Measurements from ENCODE around the gene AFF2.
"Not testable (repeated sequence)": the region's sequence is repeated elsewhere in the genome, so short reads cannot be mapped to it uniquely, and the experiment has no call there.

The AFF2 gene

GRCh38 chrX:148659481-148659880 lies 159.1 kb downstream of the AFF2 start:
- Mint-ChIP-seq H3K36me3 (ENCODE audit: low read depth) (no peaks in the 10 kb centered on the region), H3K4me3 (no peak overlapping the region), H3K4me1 (ENCODE audit: low read depth) (peaks cover 2% of the 10 kb centered on the region), H3K27me3 (no peaks in the 10 kb centered on the region), H3K27ac (no peak overlapping the region), H3K9me3 (peaks cover 4% of the 10 kb centered on the region)
- intact Hi-C loops (cut with micrococcal nuclease): no loop called here

- intact Hi-C loops (cut with micrococcal nuclease): no loop called here
- Mint-ChIP-seq H3K4me3 (no peak overlapping the region), H3K4me1 (ENCODE audit: low read depth) (no peaks in the 10 kb centered on the region), H3K36me3 (ENCODE audit: low read depth) (no peaks in the 10 kb centered on the region), H3K27me3 (no peaks in the 10 kb centered on the region), H3K9me3 (no peaks in the 10 kb centered on the region), H3K27ac (no peak overlapping the region)
Observed at GRCh38 chrX:148661035-148661434, 160.6 kb downstream of the AFF2 start.

GRCh38 chrX:148662014-148662413 lies 161.6 kb downstream of the AFF2 start:
- Mint-ChIP-seq H3K4me1 (ENCODE audit: low read depth) (no peaks in the 10 kb centered on the region), H3K9me3 (peaks cover under 1% of the 10 kb centered on the region), H3K27ac (no peak overlapping the region), H3K4me3 (no peak overlapping the region), H3K36me3 (ENCODE audit: low read depth) (no peaks in the 10 kb centered on the region), H3K27me3 (no peaks in the 10 kb centered on the region)
- intact Hi-C loops (cut with micrococcal nuclease): no loop called here

GRCh38 chrX:148664171-148664570 lies 163.8 kb downstream of the AFF2 start:
- intact Hi-C loops (cut with micrococcal nuclease): no loop called here
- H3K36me3 Mint-ChIP-seq (ENCODE audit: low read depth): peaks cover 5% of the 10 kb centered on the region
- no peak overlapping the region for H3K4me3 Mint-ChIP-seq
- H3K27ac Mint-ChIP-seq: no peak overlapping the region
- H3K4me1 Mint-ChIP-seq (ENCODE audit: low read depth): no peaks in the 10 kb centered on the region
- peaks cover 22% of the 10 kb centered on the region for H3K9me3 Mint-ChIP-seq
- H3K27me3 Mint-ChIP-seq: no peaks in the 10 kb centered on the region

- Mint-ChIP-seq H3K36me3 (ENCODE audit: low read depth) (peaks cover 5% of the 10 kb centered on the region), H3K4me3 (no peak overlapping the region), H3K27me3 (no peaks in the 10 kb centered on the region), H3K4me1 (ENCODE audit: low read depth) (no peaks in the 10 kb centered on the region), H3K9me3 (peaks cover 31% of the 10 kb centered on the region), H3K27ac (no peak overlapping the region)
- intact Hi-C loops (cut with micrococcal nuclease): no loop called here
Observed at GRCh38 chrX:148664995-148665394, 164.6 kb downstream of the AFF2 start.

GRCh38 chrX:148669175-148669574 lies 168.8 kb downstream of the AFF2 start:
- H3K27ac Mint-ChIP-seq; intact Hi-C loops (cut with micrococcal nuclease); H3K36me3 Mint-ChIP-seq (ENCODE audit: low read depth); H3K4me3 Mint-ChIP-seq; H3K27me3 Mint-ChIP-seq; H3K4me1 Mint-ChIP-seq (ENCODE audit: low read depth): not testable (repeated sequence)
- peaks cover 33% of the 10 kb centered on the region for H3K9me3 Mint-ChIP-seq

GRCh38 chrX:148670277-148670676 lies 169.9 kb downstream of the AFF2 start:
- peaks cover 5% of the 10 kb centered on the region for H3K36me3 Mint-ChIP-seq (ENCODE audit: low read depth)
- H3K4me3 Mint-ChIP-seq: no peak overlapping the region
- no peaks in the 10 kb centered on the region for H3K27me3 Mint-ChIP-seq
- no peaks in the 10 kb centered on the region for H3K4me1 Mint-ChIP-seq (ENCODE audit: low read depth)
- H3K27ac Mint-ChIP-seq: no peak overlapping the region
- intact Hi-C loops (cut with micrococcal nuclease): no loop called here
- peaks cover 33% of the 10 kb centered on the region for H3K9me3 Mint-ChIP-seq

- intact Hi-C loops (cut with micrococcal nuclease): no loop called here
- Mint-ChIP-seq H3K27me3 (no peaks in the 10 kb centered on the region), H3K4me3 (no peak overlapping the region), H3K36me3 (ENCODE audit: low read depth) (peaks cover under 1% of the 10 kb centered on the region), H3K27ac (no peak overlapping the region), H3K9me3 (peaks cover 27% of the 10 kb centered on the region), H3K4me1 (ENCODE audit: low read depth) (no peaks in the 10 kb centered on the region)
Observed at GRCh38 chrX:148672517-148672916, 172.1 kb downstream of the AFF2 start.

GRCh38 chrX:148681605-148682004 lies 181.2 kb downstream of the AFF2 start:
- no peaks in the 10 kb centered on the region for H3K27me3 Mint-ChIP-seq
- intact Hi-C loops (cut with micrococcal nuclease): no loop called here
- no peak overlapping the region for H3K27ac Mint-ChIP-seq
- no peaks in the 10 kb centered on the region for H3K4me1 Mint-ChIP-seq (ENCODE audit: low read depth)
- no peaks in the 10 kb centered on the region for H3K36me3 Mint-ChIP-seq (ENCODE audit: low read depth)
- no peaks in the 10 kb centered on the region for H3K9me3 Mint-ChIP-seq
- H3K4me3 Mint-ChIP-seq: no peak overlapping the region

GRCh38 chrX:148682206-148682605 lies 181.8 kb downstream of the AFF2 start:
- Mint-ChIP-seq H3K36me3 (ENCODE audit: low read depth) (no peaks in the 10 kb centered on the region), H3K4me1 (ENCODE audit: low read depth) (no peaks in the 10 kb centered on the region), H3K9me3 (no peaks in the 10 kb centered on the region), H3K4me3 (no peak overlapping the region), H3K27ac (no peak overlapping the region), H3K27me3 (no peaks in the 10 kb centered on the region)
- intact Hi-C loops (cut with micrococcal nuclease): no loop called here

GRCh38 chrX:148691456-148691855 lies 191.0 kb downstream of the AFF2 start:
- H3K36me3 Mint-ChIP-seq (ENCODE audit: low read depth): no peaks in the 10 kb centered on the region
- no peaks in the 10 kb centered on the region for H3K9me3 Mint-ChIP-seq
- no peak overlapping the region for H3K4me3 Mint-ChIP-seq
- intact Hi-C loops (cut with micrococcal nuclease): no loop called here
- H3K27ac Mint-ChIP-seq: no peak overlapping the region
- H3K4me1 Mint-ChIP-seq (ENCODE audit: low read depth): no peaks in the 10 kb centered on the region
- no peaks in the 10 kb centered on the region for H3K27me3 Mint-ChIP-seq

GRCh38 chrX:148695255-148695654 lies 194.8 kb downstream of the AFF2 start:
- intact Hi-C loops (cut with micrococcal nuclease): no loop called here
- Mint-ChIP-seq H3K9me3 (no peaks in the 10 kb centered on the region), H3K27ac (no peak overlapping the region), H3K4me3 (no peak overlapping the region), H3K27me3 (no peaks in the 10 kb centered on the region), H3K36me3 (ENCODE audit: low read depth) (no peaks in the 10 kb centered on the region), H3K4me1 (ENCODE audit: low read depth) (no peaks in the 10 kb centered on the region)

GRCh38 chrX:148698221-148698620 lies 197.8 kb downstream of the AFF2 start:
- H3K9me3 Mint-ChIP-seq: no peaks in the 10 kb centered on the region
- no peak overlapping the region for H3K4me3 Mint-ChIP-seq
- intact Hi-C loops (cut with micrococcal nuclease): no loop called here
- no peaks in the 10 kb centered on the region for H3K4me1 Mint-ChIP-seq (ENCODE audit: low read depth)
- no peak overlapping the region for H3K27ac Mint-ChIP-seq
- no peaks in the 10 kb centered on the region for H3K36me3 Mint-ChIP-seq (ENCODE audit: low read depth)
- H3K27me3 Mint-ChIP-seq: no peaks in the 10 kb centered on the region

- no peaks in the 10 kb centered on the region for H3K4me1 Mint-ChIP-seq (ENCODE audit: low read depth)
- H3K36me3 Mint-ChIP-seq (ENCODE audit: low read depth): no peaks in the 10 kb centered on the region
- H3K9me3 Mint-ChIP-seq: no peaks in the 10 kb centered on the region
- H3K4me3 Mint-ChIP-seq: no peak overlapping the region
- H3K27ac Mint-ChIP-seq: no peak overlapping the region
- no peaks in the 10 kb centered on the region for H3K27me3 Mint-ChIP-seq
- intact Hi-C loops (cut with micrococcal nuclease): no loop called here
Observed at GRCh38 chrX:148700021-148700420, 199.6 kb downstream of the AFF2 start.

GRCh38 chrX:148713981-148714380 lies 213.6 kb downstream of the AFF2 start:
- intact Hi-C loops (cut with micrococcal nuclease): no loop called here
- no peak overlapping the region for H3K27ac Mint-ChIP-seq
- no peaks in the 10 kb centered on the region for H3K4me1 Mint-ChIP-seq (ENCODE audit: low read depth)
- H3K27me3 Mint-ChIP-seq: no peaks in the 10 kb centered on the region
- H3K36me3 Mint-ChIP-seq (ENCODE audit: low read depth): no peaks in the 10 kb centered on the region
- H3K4me3 Mint-ChIP-seq: no peak overlapping the region
- no peaks in the 10 kb centered on the region for H3K9me3 Mint-ChIP-seq
